ENCODE measurements around the gene ECSCR.

The ECSCR gene

DNA sequence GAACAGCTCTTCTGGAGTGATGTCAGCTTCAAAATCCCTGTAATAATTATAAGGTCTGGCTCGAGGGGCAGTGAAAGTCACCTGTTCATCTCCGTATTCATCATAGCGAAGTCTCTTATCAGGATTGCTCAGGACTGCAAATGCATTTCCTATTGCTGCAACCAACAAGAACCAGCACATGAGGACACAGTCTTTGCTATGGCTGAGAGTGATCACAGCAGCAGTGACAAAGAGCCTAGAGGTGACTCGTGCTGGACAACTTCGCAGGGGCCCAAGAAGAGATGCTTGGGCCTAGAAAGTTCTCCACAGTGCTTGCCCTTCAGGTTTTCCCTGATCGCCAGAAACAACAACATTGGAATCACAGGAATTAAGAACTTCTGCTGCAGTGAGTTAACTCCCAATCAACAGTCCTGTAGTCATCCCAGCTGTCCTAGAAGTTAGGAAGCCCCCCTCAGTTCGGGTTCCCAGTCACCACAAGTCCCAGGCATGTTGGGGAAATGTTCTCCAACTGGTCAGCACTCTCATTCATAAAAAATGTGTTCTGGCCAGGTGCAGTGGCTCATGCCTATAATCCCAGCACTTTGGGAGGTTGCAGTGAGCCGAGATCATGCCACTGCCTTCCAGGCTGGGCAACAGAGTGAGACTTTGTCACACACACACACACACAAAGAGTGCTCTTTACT is 36.2 kb downstream of the ECSCR start:
- peak; percentile 48; the same call in 2 of the 3 replicates for ATAC-seq
- TF ChIP-seq ESRRG (CRISPR knock-in tag; IDR thresholded peaks at IDR 0.05) (no peak), GLIS3 (CRISPR knock-in tag; IDR thresholded peaks at IDR 0.05) (no peak), TOX (CRISPR knock-in tag; IDR thresholded peaks at IDR 0.05; ENCODE audit: borderline replicate concordance) (no peak), ZFP3 (CRISPR knock-in tag; IDR thresholded peaks at IDR 0.05) (no peak), BACH2 (CRISPR knock-in tag; IDR thresholded peaks at IDR 0.05; ENCODE audit: borderline replicate concordance) (no peak), ZFP30 (CRISPR knock-in tag; IDR thresholded peaks at IDR 0.05) (no peak), ISL1 (CRISPR knock-in tag; IDR thresholded peaks at IDR 0.05) (no peak), ZC3H10 (CRISPR knock-in tag; IDR thresholded peaks at IDR 0.05) (no peak), SNAI2 (CRISPR knock-in tag; IDR thresholded peaks at IDR 0.05) (no peak), CSDC2 (CRISPR knock-in tag; IDR thresholded peaks at IDR 0.05) (no peak), OSR1 (CRISPR knock-in tag; IDR thresholded peaks at IDR 0.05) (no peak)
- TF ChIP-seq, protein P1, sequence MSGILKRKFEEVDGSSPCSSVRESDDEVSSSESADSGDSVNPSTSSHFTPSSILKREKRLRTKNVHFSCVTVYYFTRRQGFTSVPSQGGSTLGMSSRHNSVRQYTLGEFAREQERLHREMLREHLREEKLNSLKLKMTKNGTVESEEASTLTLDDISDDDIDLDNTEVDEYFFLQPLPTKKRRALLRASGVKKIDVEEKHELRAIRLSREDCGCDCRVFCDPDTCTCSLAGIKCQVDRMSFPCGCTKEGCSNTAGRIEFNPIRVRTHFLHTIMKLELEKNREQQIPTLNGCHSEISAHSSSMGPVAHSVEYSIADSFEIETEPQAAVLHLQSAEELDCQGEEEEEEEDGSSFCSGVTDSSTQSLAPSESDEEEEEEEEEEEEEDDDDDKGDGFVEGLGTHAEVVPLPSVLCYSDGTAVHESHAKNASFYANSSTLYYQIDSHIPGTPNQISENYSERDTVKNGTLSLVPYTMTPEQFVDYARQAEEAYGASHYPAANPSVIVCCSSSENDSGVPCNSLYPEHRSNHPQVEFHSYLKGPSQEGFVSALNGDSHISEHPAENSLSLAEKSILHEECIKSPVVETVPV (CRISPR knock-in tag; IDR thresholded peaks at IDR 0.05) = no peak
- TF ChIP-seq, protein P2, sequence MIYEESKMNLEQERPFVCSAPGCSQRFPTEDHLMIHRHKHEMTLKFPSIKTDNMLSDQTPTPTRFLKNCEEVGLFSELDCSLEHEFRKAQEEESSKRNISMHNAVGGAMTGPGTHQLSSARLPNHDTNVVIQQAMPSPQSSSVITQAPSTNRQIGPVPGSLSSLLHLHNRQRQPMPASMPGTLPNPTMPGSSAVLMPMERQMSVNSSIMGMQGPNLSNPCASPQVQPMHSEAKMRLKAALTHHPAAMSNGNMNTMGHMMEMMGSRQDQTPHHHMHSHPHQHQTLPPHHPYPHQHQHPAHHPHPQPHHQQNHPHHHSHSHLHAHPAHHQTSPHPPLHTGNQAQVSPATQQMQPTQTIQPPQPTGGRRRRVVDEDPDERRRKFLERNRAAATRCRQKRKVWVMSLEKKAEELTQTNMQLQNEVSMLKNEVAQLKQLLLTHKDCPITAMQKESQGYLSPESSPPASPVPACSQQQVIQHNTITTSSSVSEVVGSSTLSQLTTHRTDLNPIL (CRISPR knock-in tag; IDR thresholded peaks at IDR 0.05; ENCODE audit: low read depth) = no peak

DNA sequence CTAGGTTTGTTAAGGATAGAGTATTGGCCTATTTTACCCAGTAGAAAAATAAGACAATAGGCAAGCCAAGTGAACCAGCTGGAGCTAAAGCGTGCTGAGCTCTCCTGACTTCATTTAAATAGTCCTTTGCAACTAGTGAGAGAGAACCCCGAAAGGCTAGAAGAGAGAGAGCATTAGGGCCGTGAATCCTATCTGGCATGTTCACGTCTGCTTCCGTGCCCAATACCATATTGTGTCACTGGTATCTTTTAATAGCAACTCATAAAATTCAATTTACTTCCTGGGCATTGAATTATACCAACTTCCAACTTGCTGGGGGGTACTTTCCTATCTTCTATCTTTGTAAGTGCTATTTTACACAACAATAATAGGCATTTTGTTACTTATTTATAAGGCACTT is 37.0 kb downstream of the ECSCR start:
- no peak for TF ChIP-seq OSR1 (CRISPR knock-in tag; IDR thresholded peaks at IDR 0.05)
- TF ChIP-seq, protein P3, sequence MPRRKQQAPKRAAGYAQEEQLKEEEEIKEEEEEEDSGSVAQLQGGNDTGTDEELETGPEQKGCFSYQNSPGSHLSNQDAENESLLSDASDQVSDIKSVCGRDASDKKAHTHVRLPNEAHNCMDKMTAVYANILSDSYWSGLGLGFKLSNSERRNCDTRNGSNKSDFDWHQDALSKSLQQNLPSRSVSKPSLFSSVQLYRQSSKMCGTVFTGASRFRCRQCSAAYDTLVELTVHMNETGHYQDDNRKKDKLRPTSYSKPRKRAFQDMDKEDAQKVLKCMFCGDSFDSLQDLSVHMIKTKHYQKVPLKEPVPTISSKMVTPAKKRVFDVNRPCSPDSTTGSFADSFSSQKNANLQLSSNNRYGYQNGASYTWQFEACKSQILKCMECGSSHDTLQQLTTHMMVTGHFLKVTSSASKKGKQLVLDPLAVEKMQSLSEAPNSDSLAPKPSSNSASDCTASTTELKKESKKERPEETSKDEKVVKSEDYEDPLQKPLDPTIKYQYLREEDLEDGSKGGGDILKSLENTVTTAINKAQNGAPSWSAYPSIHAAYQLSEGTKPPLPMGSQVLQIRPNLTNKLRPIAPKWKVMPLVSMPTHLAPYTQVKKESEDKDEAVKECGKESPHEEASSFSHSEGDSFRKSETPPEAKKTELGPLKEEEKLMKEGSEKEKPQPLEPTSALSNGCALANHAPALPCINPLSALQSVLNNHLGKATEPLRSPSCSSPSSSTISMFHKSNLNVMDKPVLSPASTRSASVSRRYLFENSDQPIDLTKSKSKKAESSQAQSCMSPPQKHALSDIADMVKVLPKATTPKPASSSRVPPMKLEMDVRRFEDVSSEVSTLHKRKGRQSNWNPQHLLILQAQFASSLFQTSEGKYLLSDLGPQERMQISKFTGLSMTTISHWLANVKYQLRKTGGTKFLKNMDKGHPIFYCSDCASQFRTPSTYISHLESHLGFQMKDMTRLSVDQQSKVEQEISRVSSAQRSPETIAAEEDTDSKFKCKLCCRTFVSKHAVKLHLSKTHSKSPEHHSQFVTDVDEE (CRISPR knock-in tag; IDR thresholded peaks at IDR 0.05) = no peak
- TF ChIP-seq, protein P4, sequence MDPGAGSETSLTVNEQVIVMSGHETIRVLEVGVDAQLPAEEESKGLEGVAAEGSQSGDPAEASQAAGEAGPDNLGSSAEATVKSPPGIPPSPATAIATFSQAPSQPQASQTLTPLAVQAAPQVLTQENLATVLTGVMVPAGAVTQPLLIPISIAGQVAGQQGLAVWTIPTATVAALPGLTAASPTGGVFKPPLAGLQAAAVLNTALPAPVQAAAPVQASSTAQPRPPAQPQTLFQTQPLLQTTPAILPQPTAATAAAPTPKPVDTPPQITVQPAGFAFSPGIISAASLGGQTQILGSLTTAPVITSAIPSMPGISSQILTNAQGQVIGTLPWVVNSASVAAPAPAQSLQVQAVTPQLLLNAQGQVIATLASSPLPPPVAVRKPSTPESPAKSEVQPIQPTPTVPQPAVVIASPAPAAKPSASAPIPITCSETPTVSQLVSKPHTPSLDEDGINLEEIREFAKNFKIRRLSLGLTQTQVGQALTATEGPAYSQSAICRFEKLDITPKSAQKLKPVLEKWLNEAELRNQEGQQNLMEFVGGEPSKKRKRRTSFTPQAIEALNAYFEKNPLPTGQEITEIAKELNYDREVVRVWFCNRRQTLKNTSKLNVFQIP (CRISPR knock-in tag; IDR thresholded peaks at IDR 0.05; ENCODE audit: borderline replicate concordance, low read depth) = no peak
- TF ChIP-seq, protein P5, sequence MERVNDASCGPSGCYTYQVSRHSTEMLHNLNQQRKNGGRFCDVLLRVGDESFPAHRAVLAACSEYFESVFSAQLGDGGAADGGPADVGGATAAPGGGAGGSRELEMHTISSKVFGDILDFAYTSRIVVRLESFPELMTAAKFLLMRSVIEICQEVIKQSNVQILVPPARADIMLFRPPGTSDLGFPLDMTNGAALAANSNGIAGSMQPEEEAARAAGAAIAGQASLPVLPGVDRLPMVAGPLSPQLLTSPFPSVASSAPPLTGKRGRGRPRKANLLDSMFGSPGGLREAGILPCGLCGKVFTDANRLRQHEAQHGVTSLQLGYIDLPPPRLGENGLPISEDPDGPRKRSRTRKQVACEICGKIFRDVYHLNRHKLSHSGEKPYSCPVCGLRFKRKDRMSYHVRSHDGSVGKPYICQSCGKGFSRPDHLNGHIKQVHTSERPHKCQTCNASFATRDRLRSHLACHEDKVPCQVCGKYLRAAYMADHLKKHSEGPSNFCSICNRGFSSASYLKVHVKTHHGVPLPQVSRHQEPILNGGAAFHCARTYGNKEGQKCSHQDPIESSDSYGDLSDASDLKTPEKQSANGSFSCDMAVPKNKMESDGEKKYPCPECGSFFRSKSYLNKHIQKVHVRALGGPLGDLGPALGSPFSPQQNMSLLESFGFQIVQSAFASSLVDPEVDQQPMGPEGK (CRISPR knock-in tag; IDR thresholded peaks at IDR 0.05; ENCODE audit: borderline replicate concordance) = no peak
- no peak for TF ChIP-seq ZNF565 (CRISPR knock-in tag; conservative IDR thresholded peaks at IDR 0.05; ENCODE audit: low read depth)
- no peak for TF ChIP-seq GLIS3 (CRISPR knock-in tag; IDR thresholded peaks at IDR 0.05)
- no peak for TF ChIP-seq ZNF70 (CRISPR knock-in tag; IDR thresholded peaks at IDR 0.05)
- TF ChIP-seq TCF4 (CRISPR knock-in tag; IDR thresholded peaks at IDR 0.05; ENCODE audit: borderline replicate concordance) = no peak
- TF ChIP-seq BACH2 (CRISPR knock-in tag; IDR thresholded peaks at IDR 0.05; ENCODE audit: borderline replicate concordance) = no peak
- ATAC-seq = no peak

DNA sequence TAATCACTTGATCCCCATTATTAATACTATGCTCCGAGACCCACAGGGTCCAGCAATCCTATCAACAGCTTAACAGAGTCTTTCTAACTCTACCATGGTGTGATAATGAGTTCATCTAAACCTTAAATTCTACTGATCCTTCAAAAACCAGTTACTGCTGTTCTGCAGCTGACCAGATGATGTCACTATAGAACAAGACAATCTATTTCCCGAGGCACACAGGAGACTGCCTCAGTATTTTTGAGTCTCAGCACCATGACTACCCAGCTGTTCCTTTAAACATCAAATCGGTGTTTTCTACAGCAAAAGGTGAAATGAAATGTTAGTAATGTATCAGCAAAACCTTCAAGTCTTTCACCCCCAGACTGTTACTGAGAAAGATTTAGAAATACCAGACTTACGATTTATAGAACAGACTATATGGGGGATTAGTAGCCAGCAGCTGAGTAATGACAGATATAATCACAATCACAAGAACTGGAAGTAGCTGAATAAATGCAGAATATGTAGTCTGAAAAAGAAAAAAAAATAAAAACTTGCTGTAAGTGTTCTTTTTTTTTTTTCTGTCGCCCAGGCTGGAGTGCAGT is 40.1 kb downstream of the ECSCR start:
- ATAC-seq = peak; percentile 94
- TF ChIP-seq ISL1 (CRISPR knock-in tag; IDR thresholded peaks at IDR 0.05) (no peak), ZFP3 (CRISPR knock-in tag; IDR thresholded peaks at IDR 0.05) (no peak), PPARA (CRISPR knock-in tag; IDR thresholded peaks at IDR 0.05; ENCODE audit: borderline replicate concordance) (no peak), TOX (CRISPR knock-in tag; IDR thresholded peaks at IDR 0.05; ENCODE audit: borderline replicate concordance) (no peak), GLIS3 (CRISPR knock-in tag; IDR thresholded peaks at IDR 0.05) (no peak)
- TF ChIP-seq, protein P4 (CRISPR knock-in tag; IDR thresholded peaks at IDR 0.05; ENCODE audit: borderline replicate concordance, low read depth) = no peak
- TF ChIP-seq, protein P3 (CRISPR knock-in tag; IDR thresholded peaks at IDR 0.05) = no peak
- TF ChIP-seq, protein P2 (CRISPR knock-in tag; IDR thresholded peaks at IDR 0.05; ENCODE audit: low read depth) = no peak
